Eye (tissue), 1 donor: ENCODE results near the gene L3MBTL4.

Experiments
- DNase-seq: peaks from one replicate; pipeline ENCODE4 v3.0.0-alpha.2; 2015

The L3MBTL4 gene

GRCh38 chr18:5948237-5948636 is 466.5 kb downstream of the L3MBTL4 start:
- no peak for DNase-seq

GRCh38 chr18:5944448-5944847 is 470.3 kb downstream of the L3MBTL4 start:
- DNase-seq: no peak

- peak; percentile 20 for DNase-seq
Measured at GRCh38 chr18:5943514-5943913, 471.2 kb downstream of the L3MBTL4 start.

- no peak for DNase-seq
Measured at GRCh38 chr18:5942591-5942990, 472.1 kb downstream of the L3MBTL4 start.

GRCh38 chr18:5941890-5942289 is 472.8 kb downstream of the L3MBTL4 start:
- peak; percentile 7 for DNase-seq

- peak; percentile 31 for DNase-seq
Measured at GRCh38 chr18:5939801-5940667, 474.7 kb downstream of the L3MBTL4 start.

GRCh38 chr18:5937795-5938194 is 476.9 kb downstream of the L3MBTL4 start:
- DNase-seq: no peak

GRCh38 chr18:5937121-5937520 is 477.6 kb downstream of the L3MBTL4 start:
- DNase-seq: peak; percentile 76

GRCh38 chr18:5930789-5931188 is 483.9 kb downstream of the L3MBTL4 start:
- no peak for DNase-seq

- no peak for DNase-seq
Measured at GRCh38 chr18:5918205-5918858, 496.4 kb downstream of the L3MBTL4 start.

GRCh38 chr18:5914951-5915350 is 499.8 kb downstream of the L3MBTL4 start:
- no peak for DNase-seq

GRCh38 chr18:5914016-5914415 is 500.7 kb downstream of the L3MBTL4 start:
- DNase-seq: no peak

GRCh38 chr18:5912566-5912965 is 502.1 kb downstream of the L3MBTL4 start:
- no peak for DNase-seq

GRCh38 chr18:5909125-5909524 is 505.6 kb downstream of the L3MBTL4 start:
- no peak for DNase-seq
